Gastrocnemius medialis (tissue), 4 donors: Measurements from ENCODE around the gene AKAP13. TPM values are rescaled to one million over a fixed set of nuclear protein-coding genes. Genes with fewer than 3 reads are reported as not detected.

Source experiments
- ATAC-seq, 2 donors: fragments of 150-250 bp; one replicate each; pipeline ENCODE4 v1.9.1; 2016
- DNase-seq, 2 donors: peaks; one replicate each; pipeline ENCODE4 v3.0.0-alpha.2; 2019
- H3K27ac ChIP-seq, 4 donors: fragments of 200-600 bp; sonication (generic); 1 replicate in 1 of 4; 2 replicates in 3 of 4; pipeline ENCODE4 v1.5.1; 2016 to 2018; ENCODE audit warnings: mild to moderate bottlenecking in 2 of 4, moderate library complexity in 1 of 4
- H3K27me3 ChIP-seq, 3 donors: fragments of 200-600 bp; sonication (generic) in 2 of 3; 1 replicate in 1 of 3; 2 replicates in 2 of 3; pipeline versions ENCODE4 v1.5.1 to v1.6.0; 2016 to 2019; ENCODE audit warnings: mild to moderate bottlenecking in 1 of 3, moderate library complexity in 1 of 3
- H3K36me3 ChIP-seq, 2 donors: fragments of 200-600 bp; sonication (generic) in 1 of 2; one replicate each; pipeline ENCODE4 v1.5.1; 2017 to 2018
- H3K4me1 ChIP-seq, 2 donors: fragments of 200-600 bp; sonication (generic) in 1 of 2; one replicate each; pipeline ENCODE4 v1.5.1; 2016 to 2017; ENCODE audit warnings: mild to moderate bottlenecking in 2 of 2
- H3K4me3 ChIP-seq, 4 donors: fragments of 200-600 bp; sonication (generic) in 3 of 4; 1 replicate in 1 of 4; 2 replicates in 3 of 4; pipeline ENCODE4 v1.5.1; 2016 to 2019; ENCODE audit warnings: mild to moderate bottlenecking in 2 of 4
- H3K9me3 ChIP-seq, 3 donors: fragments of 200-600 bp; sonication (generic) in 2 of 3; 1 replicate in 1 of 3; 2 replicates in 2 of 3; pipeline ENCODE4 v1.5.1; 2016 to 2019
- CTCF ChIP-seq, 5 experiments: fragments of 450-650 bp in 3 of 5; fragments of 200-600 bp in 2 of 5; sonication (generic) in 2 of 5; IDR thresholded peaks in 4 of 5; conservative IDR thresholded peaks in 1 of 5; 1 replicate in 4 of 5; 2 replicates in 1 of 5; pipeline ENCODE4 v1.5.1; 2016 to 2019; ENCODE audit warnings: antibody characterized with exemption in 5 of 5, mild to moderate bottlenecking in 3 of 5, moderate library complexity in 3 of 5
- POLR2A ChIP-seq, 2 donors: fragments of 450-650 bp; IDR thresholded peaks; one replicate each; pipeline ENCODE4 v1.6.1; 2017; ENCODE audit warnings: antibody characterized with exemption in 2 of 2, mild to moderate bottlenecking in 2 of 2, moderate library complexity in 2 of 2
- in situ Hi-C, 4 donors: fragments of 200-750 bp; cut with MboI; loops; one replicate each; pipeline versions ENCODE4 v1.15.0 to v1.8.0; 2017; ENCODE audit warnings: low sequenced_read_pairs in 4 of 4
- intact Hi-C: fragments of 100-400 bp; cut with DNase I; formaldehyde crosslinking; loops from one replicate; pipeline ENCODE4 v1.15.1; 2023; ENCODE audit warnings: low total_unique reads
- total RNA-seq, 4 donors: library from RNA; depleted of rRNA; stranded (reverse); fragments of >200 nt; gene quantifications; one replicate each; pipeline versions ENCODE4 v1.1.0 to v1.2.3, GENCODE V29; 2016

AKAP13 gene
- total RNA-seq, 4 donors from 2014 or later, result 127 to 481 (median 172) TPM

DNA sequence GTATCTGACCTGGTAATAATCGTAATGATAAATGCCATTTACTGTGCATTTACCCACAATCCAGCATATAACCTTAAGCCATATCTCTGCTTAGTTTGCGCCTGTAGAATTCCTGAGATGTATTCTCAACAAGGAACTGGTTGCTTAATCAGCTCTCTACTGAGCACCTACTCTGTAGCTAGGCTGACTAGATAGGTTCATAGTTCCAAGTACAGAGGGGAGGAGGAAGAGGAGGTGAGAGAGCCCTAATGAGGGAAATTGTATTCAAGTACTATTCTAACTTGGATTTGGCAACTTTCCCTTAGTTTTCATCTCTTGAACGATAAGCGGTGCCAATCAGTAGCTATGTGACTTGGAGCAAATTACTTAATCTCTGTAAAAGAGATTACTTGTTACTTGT is 5.6 kb upstream of the AKAP13 start:
- Histone ChIP-seq H3K27ac (no peak overlapping the region), H3K4me3 (no peak overlapping the region), H3K36me3 (no peaks in the 10 kb centered on the region), H3K4me1 (no peaks in the 10 kb centered on the region), H3K27me3 (peaks cover 0 to 2% (median 0%) of the 10 kb centered on the region in 3 donors), H3K9me3 (no peaks in the 10 kb centered on the region)
- no peak for TF ChIP-seq POLR2A (IDR thresholded peaks at IDR 0.05)
- intact Hi-C loops (no loop called here), in situ Hi-C loops (no loop called here)
- ATAC-seq (no peak), DNase-seq (no peak)

DNA sequence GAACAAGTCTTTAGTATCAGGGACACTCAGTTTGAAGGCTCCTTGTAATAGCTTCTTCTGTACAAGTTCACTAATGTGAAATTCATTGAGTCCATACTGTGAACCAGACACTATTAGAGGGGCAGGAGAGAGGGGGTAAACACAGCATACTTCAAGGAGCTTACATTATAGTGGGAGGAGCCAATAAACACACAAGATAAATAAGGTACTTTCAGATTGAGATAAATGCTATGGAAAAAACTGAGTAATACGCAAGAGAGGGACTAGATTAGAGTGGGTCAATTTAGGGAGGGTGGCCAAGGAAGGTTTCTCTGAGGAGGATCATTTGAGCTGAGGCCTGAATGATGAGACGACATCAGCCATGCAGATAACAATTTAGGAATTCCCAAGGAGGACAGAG is 3.1 kb upstream of the AKAP13 start:
- Histone ChIP-seq H3K27ac (no peak overlapping the region), H3K36me3 (no peaks in the 10 kb centered on the region), H3K9me3 (no peaks in the 10 kb centered on the region), H3K4me3 (no peak overlapping the region), H3K27me3 (peaks cover 0 to 2% (median 0%) of the 10 kb centered on the region in 3 donors), H3K4me1 (peaks cover 6 to 8% of the 10 kb centered on the region in 2 donors)
- TF ChIP-seq CTCF (IDR thresholded peaks at IDR 0.05 in 4 of 5, conservative IDR thresholded peaks at IDR 0.05 in 1 of 5), result no peak
- TF ChIP-seq POLR2A (IDR thresholded peaks at IDR 0.05), result no peak
- no peak for DNase-seq
- intact Hi-C loops, result no loop called here
- in situ Hi-C loops, result no loop called here
- ATAC-seq, result no peak

GRCh38 chr15:85377986-85378385 is 2.4 kb upstream of the AKAP13 start:
- DNase-seq (no peak), ATAC-seq (no peak)
- Histone ChIP-seq H3K4me3 (no peak overlapping the region), H3K4me1 (peaks cover 6 to 11% of the 10 kb centered on the region in 2 donors), H3K9me3 (no peaks in the 10 kb centered on the region), H3K27me3 (peaks cover 0 to 2% (median 0%) of the 10 kb centered on the region in 3 donors), H3K27ac (no peak overlapping the region), H3K36me3 (no peaks in the 10 kb centered on the region)
- in situ Hi-C loops, result no loop called here
- intact Hi-C loops, result no loop called here
- TF ChIP-seq CTCF (IDR thresholded peaks at IDR 0.05 in 4 of 5, conservative IDR thresholded peaks at IDR 0.05 in 1 of 5), result no peak

GRCh38 chr15:85379403-85380131 is 836 bp upstream of the AKAP13 start:
- intact Hi-C loops, result loop anchor here (2.0 to 5.0 kb wide), 2 partner anchors 49 to 203 kb away; no protein-coding TSS in a partner anchor
- Histone ChIP-seq H3K27me3 (peaks cover 0 to 2% (median 0%) of the 10 kb centered on the region in 3 donors), H3K4me1 (peaks cover 6 to 11% of the 10 kb centered on the region in 2 donors), H3K36me3 (no peaks in the 10 kb centered on the region), H3K27ac (peak overlapping the region; percentile 86 to 94 (median 92)), H3K4me3 (peak overlapping the region; percentile 74 to 94 (median 91)), H3K9me3 (no peaks in the 10 kb centered on the region)
- TF ChIP-seq POLR2A (IDR thresholded peaks at IDR 0.05) (no peak), CTCF (IDR thresholded peaks at IDR 0.05 in 4 of 5, conservative IDR thresholded peaks at IDR 0.05 in 1 of 5) (no peak)
- DNase-seq (no peak), ATAC-seq (no peak)
- in situ Hi-C loops, result no loop called here

- ATAC-seq, result peak; percentile 46 to 47
- Histone ChIP-seq H3K36me3 (no peaks in the 10 kb centered on the region), H3K27me3 (no peaks in the 10 kb centered on the region), H3K4me3 (peak overlapping the region; percentile 74 to 94 (median 91)), H3K27ac (peak overlapping the region; percentile 86 to 94 (median 92)), H3K9me3 (no peaks in the 10 kb centered on the region), H3K4me1 (peaks cover 6 to 11% of the 10 kb centered on the region in 2 donors)
- intact Hi-C loops, result loop anchor here (2.0 to 5.0 kb wide), 2 partner anchors 50 to 201 kb away; no protein-coding TSS in a partner anchor
- DNase-seq, result peak; percentile 7 to 18
- in situ Hi-C loops, result no loop called here
- TF ChIP-seq CTCF (IDR thresholded peaks at IDR 0.05 in 4 of 5, conservative IDR thresholded peaks at IDR 0.05 in 1 of 5), result peak in 1 of 5 experiments; percentile 3
- TF ChIP-seq POLR2A (IDR thresholded peaks at IDR 0.05), result peak in 1 of 2 donors; percentile 4
These were observed 624 bp downstream of the AKAP13 start for GRCh38 chr15:85380812-85381642.
